ENCODE data around the gene ATXN7L2.
"Not testable (repeated sequence)": the region's sequence is repeated elsewhere in the genome, so short reads cannot be mapped to it uniquely, and the experiment has no call there.

The ATXN7L2 gene

GRCh38 chr1:109468061-109468460, 15.6 kb upstream of the ATXN7L2 start:
- DNase-seq (ENCODE audit: low read depth, low spot score), result no peak
- TF ChIP-seq CTCF (IDR thresholded peaks at IDR 0.05; ENCODE audit: low read depth, low read length), result no peak
- H3K4me3 ChIP-seq (ENCODE audit: low read depth, low read length), result no peak overlapping the region
- in situ Hi-C loops (cut with HindIII; ENCODE audit: low sequenced_read_pairs), result no loop called here

GRCh38 chr1:109468903-109469302, 14.8 kb upstream of the ATXN7L2 start:
- no peak for TF ChIP-seq CTCF (IDR thresholded peaks at IDR 0.05; ENCODE audit: low read depth, low read length)
- no peak overlapping the region for H3K4me3 ChIP-seq (ENCODE audit: low read depth, low read length)
- in situ Hi-C loops (cut with HindIII; ENCODE audit: low sequenced_read_pairs), result no loop called here
- DNase-seq (ENCODE audit: low read depth, low spot score), result no peak

- in situ Hi-C loops (cut with HindIII; ENCODE audit: low sequenced_read_pairs), result no loop called here
- no peak overlapping the region for H3K4me3 ChIP-seq (ENCODE audit: low read depth, low read length)
- no peak for DNase-seq (ENCODE audit: low read depth, low spot score)
- no peak for TF ChIP-seq CTCF (IDR thresholded peaks at IDR 0.05; ENCODE audit: low read depth, low read length)
These were observed 13.5 kb upstream of the ATXN7L2 start for GRCh38 chr1:109470245-109470644.

GRCh38 chr1:109472779-109473178, 10.9 kb upstream of the ATXN7L2 start:
- in situ Hi-C loops (cut with HindIII; ENCODE audit: low sequenced_read_pairs), result no loop called here
- H3K4me3 ChIP-seq (ENCODE audit: low read depth, low read length), result no peak overlapping the region
- no peak for DNase-seq (ENCODE audit: low read depth, low spot score)
- TF ChIP-seq CTCF (IDR thresholded peaks at IDR 0.05; ENCODE audit: low read depth, low read length), result no peak

- H3K4me3 ChIP-seq (ENCODE audit: low read depth, low read length); DNase-seq (ENCODE audit: low read depth, low spot score); in situ Hi-C loops (cut with HindIII; ENCODE audit: low sequenced_read_pairs): not testable (repeated sequence)
These were observed 10.2 kb upstream of the ATXN7L2 start for GRCh38 chr1:109473284-109474057.

- H3K4me3 ChIP-seq (ENCODE audit: low read depth, low read length), result no peak overlapping the region
- DNase-seq (ENCODE audit: low read depth, low spot score), result no peak
- TF ChIP-seq CTCF (IDR thresholded peaks at IDR 0.05; ENCODE audit: low read depth, low read length), result no peak
- in situ Hi-C loops (cut with HindIII; ENCODE audit: low sequenced_read_pairs), result no loop called here
These were observed 9.0 kb upstream of the ATXN7L2 start for GRCh38 chr1:109474697-109475096.

GRCh38 chr1:109475261-109475660, 8.4 kb upstream of the ATXN7L2 start:
- H3K4me3 ChIP-seq (ENCODE audit: low read depth, low read length), result no peak overlapping the region
- DNase-seq (ENCODE audit: low read depth, low spot score), result no peak
- in situ Hi-C loops (cut with HindIII; ENCODE audit: low sequenced_read_pairs), result no loop called here
- TF ChIP-seq CTCF (IDR thresholded peaks at IDR 0.05; ENCODE audit: low read depth, low read length), result no peak
